Measurements from ENCODE around the gene PTPRK. TPM values are rescaled to one million over a fixed set of nuclear protein-coding genes. Genes with fewer than 3 reads are reported as not detected.

The PTPRK gene
- total and polyA plus RNA-seq, 12 donors = 3.2 to 22.4 (median 15.0) TPM

- Histone ChIP-seq H3K27me3 (no peaks in the 10 kb centered on the region), H3K27ac (no peak overlapping the region), H3K4me1 (replicated peaks in 1 of 2) (no peaks in the 10 kb centered on the region), H3K9me3 (replicated peaks in 1 of 3) (no peaks in the 10 kb centered on the region), H3K4me3 (no peak overlapping the region), H3K36me3 (replicated peaks in 1 of 2) (no peaks in the 10 kb centered on the region)
- DNase-seq = no peak
- intact Hi-C loops (cut with DNase I) = no loop called here
- TF ChIP-seq, protein P1, sequence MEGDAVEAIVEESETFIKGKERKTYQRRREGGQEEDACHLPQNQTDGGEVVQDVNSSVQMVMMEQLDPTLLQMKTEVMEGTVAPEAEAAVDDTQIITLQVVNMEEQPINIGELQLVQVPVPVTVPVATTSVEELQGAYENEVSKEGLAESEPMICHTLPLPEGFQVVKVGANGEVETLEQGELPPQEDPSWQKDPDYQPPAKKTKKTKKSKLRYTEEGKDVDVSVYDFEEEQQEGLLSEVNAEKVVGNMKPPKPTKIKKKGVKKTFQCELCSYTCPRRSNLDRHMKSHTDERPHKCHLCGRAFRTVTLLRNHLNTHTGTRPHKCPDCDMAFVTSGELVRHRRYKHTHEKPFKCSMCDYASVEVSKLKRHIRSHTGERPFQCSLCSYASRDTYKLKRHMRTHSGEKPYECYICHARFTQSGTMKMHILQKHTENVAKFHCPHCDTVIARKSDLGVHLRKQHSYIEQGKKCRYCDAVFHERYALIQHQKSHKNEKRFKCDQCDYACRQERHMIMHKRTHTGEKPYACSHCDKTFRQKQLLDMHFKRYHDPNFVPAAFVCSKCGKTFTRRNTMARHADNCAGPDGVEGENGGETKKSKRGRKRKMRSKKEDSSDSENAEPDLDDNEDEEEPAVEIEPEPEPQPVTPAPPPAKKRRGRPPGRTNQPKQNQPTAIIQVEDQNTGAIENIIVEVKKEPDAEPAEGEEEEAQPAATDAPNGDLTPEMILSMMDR (IDR thresholded peaks at IDR 0.05) = no peak
- no peak for TF ChIP-seq POLR2A (IDR thresholded peaks at IDR 0.05)
- WGBS, 4 donors = 80 to 86% (median 85%) methylated on average over 8 of the region's 8 CpGs
Measured at GRCh38 chr6:127950566-127951145, 569.7 kb downstream of the PTPRK start.

- WGBS, 4 donors = 82 to 90% (median 88%) methylated on average over 3 of the region's 3 CpGs
- Histone ChIP-seq H3K9me3 (replicated peaks in 1 of 3) (no peaks in the 10 kb centered on the region), H3K36me3 (replicated peaks in 1 of 2) (no peaks in the 10 kb centered on the region), H3K4me1 (replicated peaks in 1 of 2) (no peaks in the 10 kb centered on the region), H3K27me3 (no peaks in the 10 kb centered on the region), H3K4me3 (no peak overlapping the region), H3K27ac (no peak overlapping the region)
- intact Hi-C loops (cut with DNase I) = no loop called here
- DNase-seq = no peak
- TF ChIP-seq, protein P1 (IDR thresholded peaks at IDR 0.05) = no peak
- no peak for TF ChIP-seq POLR2A (IDR thresholded peaks at IDR 0.05)
Measured at GRCh38 chr6:127949251-127949650, 571.1 kb downstream of the PTPRK start.

DNA sequence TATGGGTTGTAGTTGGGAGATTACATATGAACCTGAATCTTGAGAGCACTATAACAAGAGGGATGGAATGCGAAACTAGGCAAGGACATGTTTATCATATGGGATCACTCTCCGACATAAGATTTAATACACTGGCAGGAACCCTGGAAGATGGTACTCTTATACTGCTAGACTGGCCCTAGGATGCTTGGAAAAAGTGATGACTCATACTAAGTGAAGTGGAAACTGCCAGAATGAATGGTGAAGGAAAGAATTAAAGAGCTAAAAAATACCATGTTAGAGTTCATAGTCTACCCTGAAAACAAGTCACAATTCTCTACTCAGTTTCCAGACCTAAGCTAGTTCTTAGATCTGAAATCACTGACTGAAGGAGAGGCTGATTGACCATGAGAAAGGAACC, 574.0 kb downstream of the PTPRK start:
- no peaks in the 10 kb centered on the region for H3K4me1 ChIP-seq (replicated peaks in 1 of 2)
- H3K27me3 ChIP-seq = no peaks in the 10 kb centered on the region
- no peak for DNase-seq
- H3K9me3 ChIP-seq (replicated peaks in 1 of 3) = no peaks in the 10 kb centered on the region
- TF ChIP-seq POLR2A (IDR thresholded peaks at IDR 0.05) = no peak
- TF ChIP-seq, protein P1 (IDR thresholded peaks at IDR 0.05) = no peak
- no peaks in the 10 kb centered on the region for H3K36me3 ChIP-seq (replicated peaks in 1 of 2)
- no peak overlapping the region for H3K27ac ChIP-seq
- no peak overlapping the region for H3K4me3 ChIP-seq
- WGBS, 4 donors = 95 to 96% (median 95%) methylated on average over 2 of the region's 2 CpGs
- intact Hi-C loops (cut with DNase I) = no loop called here

- Histone ChIP-seq H3K27ac (no peak overlapping the region), H3K27me3 (no peaks in the 10 kb centered on the region), H3K9me3 (replicated peaks in 1 of 3) (no peaks in the 10 kb centered on the region), H3K4me3 (no peak overlapping the region), H3K36me3 (replicated peaks in 1 of 2) (no peaks in the 10 kb centered on the region), H3K4me1 (replicated peaks in 1 of 2) (no peaks in the 10 kb centered on the region)
- DNase-seq = no peak
- intact Hi-C loops (cut with DNase I) = no loop called here
- TF ChIP-seq, protein P1 (IDR thresholded peaks at IDR 0.05) = no peak
- TF ChIP-seq POLR2A (IDR thresholded peaks at IDR 0.05) = no peak
- 65 to 78% (median 68%) methylated on average over 3 of the region's 3 CpGs for WGBS, 4 donors
Measured at GRCh38 chr6:127945434-127946097, 574.8 kb downstream of the PTPRK start.
